Activated CD8-positive, alpha-beta memory T cell treated with anti-CD3 and anti-CD28 coated beads for 24 hours (primary cell): ENCODE data around the gene USP17L19.
"Not testable (repeated sequence)": the region's sequence is repeated elsewhere in the genome, so short reads cannot be mapped to it uniquely, and the experiment has no call there.

Experiments used
- DNase-seq: peaks from one replicate; pipeline ENCODE4 v3.0.0-alpha.2; 2020

USP17L19 gene

GRCh38 chr4:9253078-9253477 lies at the start of gene USP17L19:
Gene USP17L19, plus strand, starts transcription at chr4:9253378. Its CDS starts 0 bp downstream, at chr4:9253378.
- DNase-seq: not testable (repeated sequence)

GRCh38 chr4:9210357-9210756 lies 42.8 kb upstream of the USP17L19 start, which contains the start of gene USP17L10:
Gene USP17L10, plus strand, starts transcription at chr4:9210657. Its CDS starts 0 bp downstream, at chr4:9210657.
- DNase-seq: not testable (repeated sequence)

- DNase-seq: not testable (repeated sequence)
Measured at GRCh38 chr4:9214701-9215100, 38.5 kb upstream of the USP17L19 start.

GRCh38 chr4:9215105-9215504 lies 38.1 kb upstream of the USP17L19 start, which contains the start of gene USP17L11:
Gene USP17L11, plus strand, starts transcription at chr4:9215405. Its CDS starts 0 bp downstream, at chr4:9215405.
- DNase-seq: not testable (repeated sequence)

GRCh38 chr4:9219852-9220251 lies 33.3 kb upstream of the USP17L19 start, which contains the start of gene USP17L12:
Gene USP17L12, plus strand, starts transcription at chr4:9220152. Its CDS starts 0 bp downstream, at chr4:9220152.
- DNase-seq: not testable (repeated sequence)

GRCh38 chr4:9224596-9224995 lies 28.6 kb upstream of the USP17L19 start, which contains the start of gene USP17L13:
Gene USP17L13, plus strand, starts transcription at chr4:9224896. Its CDS starts 0 bp downstream, at chr4:9224896.
- DNase-seq: not testable (repeated sequence)

DNA sequence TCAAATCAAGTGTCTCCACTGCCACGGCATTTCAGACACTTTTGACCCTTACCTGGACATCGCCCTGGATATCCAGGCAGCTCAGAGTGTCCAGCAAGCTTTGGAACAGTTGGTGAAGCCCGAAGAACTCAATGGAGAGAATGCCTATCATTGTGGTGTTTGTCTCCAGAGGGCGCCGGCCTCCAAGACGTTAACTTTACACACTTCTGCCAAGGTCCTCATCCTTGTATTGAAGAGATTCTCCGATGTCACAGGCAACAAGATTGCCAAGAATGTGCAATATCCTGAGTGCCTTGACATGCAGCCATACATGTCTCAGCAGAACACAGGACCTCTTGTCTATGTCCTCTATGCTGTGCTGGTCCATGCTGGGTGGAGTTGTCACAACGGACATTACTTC lies 22.9 kb upstream of the USP17L19 start:
- DNase-seq: not testable (repeated sequence)

- not testable (repeated sequence) for DNase-seq
Measured at GRCh38 chr4:9234085-9234484, 19.1 kb upstream of the USP17L19 start, which contains the start of gene USP17L15. Gene USP17L15, plus strand, starts transcription at chr4:9234385. Its CDS starts 0 bp downstream, at chr4:9234385.

DNA sequence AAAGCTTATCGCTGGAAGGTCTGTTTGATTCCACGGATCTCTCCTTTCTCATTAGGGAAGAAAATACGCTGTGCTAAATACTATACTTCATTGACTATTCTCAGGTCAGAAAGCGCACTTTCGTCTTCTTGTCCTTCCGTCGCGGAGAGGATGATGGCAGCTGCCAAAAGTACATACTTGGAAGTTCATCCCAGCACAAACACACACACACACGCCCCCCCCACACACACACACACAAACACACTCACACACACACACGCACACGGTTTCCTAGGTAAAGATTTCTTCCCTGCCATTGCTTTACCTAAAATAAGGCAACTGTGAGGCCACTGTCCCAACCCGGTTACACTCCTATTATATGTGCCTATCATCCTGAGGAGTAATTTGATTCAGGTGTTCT lies 14.7 kb upstream of the USP17L19 start:
- DNase-seq: not testable (repeated sequence)

- not testable (repeated sequence) for DNase-seq
Measured at GRCh38 chr4:9243579-9243978, 9.6 kb upstream of the USP17L19 start, which contains the start of gene USP17L17. Gene USP17L17, plus strand, starts transcription at chr4:9243879. Its CDS starts 0 bp downstream, at chr4:9243879.

GRCh38 chr4:9247953-9248680 lies 5.1 kb upstream of the USP17L19 start, which contains the start of gene USP17L18:
Gene USP17L18, plus strand, starts transcription at chr4:9248630. Its CDS starts 0 bp downstream, at chr4:9248630.
- DNase-seq: peak; percentile 55

- not testable (repeated sequence) for DNase-seq
Measured at GRCh38 chr4:9257824-9258223, 4.6 kb downstream of the USP17L19 start, which contains the start of gene USP17L20. Gene USP17L20, plus strand, starts transcription at chr4:9258124. Its CDS starts 0 bp downstream, at chr4:9258124.

GRCh38 chr4:9262572-9262971 lies 9.4 kb downstream of the USP17L19 start, which contains the start of gene USP17L21:
Gene USP17L21, plus strand, starts transcription at chr4:9262872. Its CDS starts 0 bp downstream, at chr4:9262872.
- not testable (repeated sequence) for DNase-seq

GRCh38 chr4:9267319-9267718 lies 14.1 kb downstream of the USP17L19 start, which contains the start of gene USP17L22:
Gene USP17L22, plus strand, starts transcription at chr4:9267619. Its CDS starts 0 bp downstream, at chr4:9267619.
- not testable (repeated sequence) for DNase-seq

GRCh38 chr4:9271719-9272118 lies 18.5 kb downstream of the USP17L19 start:
- DNase-seq: peak; percentile 61
